GM20000 (cell line): ENCODE data around the gene GRAMD1A.
"Not testable (repeated sequence)": the region's sequence is repeated elsewhere in the genome, so short reads cannot be mapped to it uniquely, and the experiment has no call there.

Experiments
- DNase-seq: peaks from one replicate; pipeline ENCODE4 v3.0.0; 2012; ENCODE audit warnings: low spot score
- TF ChIP-seq, protein P1 (sequence below): IDR thresholded peaks from 2 replicates; pipeline ENCODE4 v1.5.1; 2012; ENCODE audit warnings: mild to moderate bottlenecking, control low read depth; ENCODE audit errors: extremely low read depth, missing control alignments

Gene GRAMD1A

DNA sequence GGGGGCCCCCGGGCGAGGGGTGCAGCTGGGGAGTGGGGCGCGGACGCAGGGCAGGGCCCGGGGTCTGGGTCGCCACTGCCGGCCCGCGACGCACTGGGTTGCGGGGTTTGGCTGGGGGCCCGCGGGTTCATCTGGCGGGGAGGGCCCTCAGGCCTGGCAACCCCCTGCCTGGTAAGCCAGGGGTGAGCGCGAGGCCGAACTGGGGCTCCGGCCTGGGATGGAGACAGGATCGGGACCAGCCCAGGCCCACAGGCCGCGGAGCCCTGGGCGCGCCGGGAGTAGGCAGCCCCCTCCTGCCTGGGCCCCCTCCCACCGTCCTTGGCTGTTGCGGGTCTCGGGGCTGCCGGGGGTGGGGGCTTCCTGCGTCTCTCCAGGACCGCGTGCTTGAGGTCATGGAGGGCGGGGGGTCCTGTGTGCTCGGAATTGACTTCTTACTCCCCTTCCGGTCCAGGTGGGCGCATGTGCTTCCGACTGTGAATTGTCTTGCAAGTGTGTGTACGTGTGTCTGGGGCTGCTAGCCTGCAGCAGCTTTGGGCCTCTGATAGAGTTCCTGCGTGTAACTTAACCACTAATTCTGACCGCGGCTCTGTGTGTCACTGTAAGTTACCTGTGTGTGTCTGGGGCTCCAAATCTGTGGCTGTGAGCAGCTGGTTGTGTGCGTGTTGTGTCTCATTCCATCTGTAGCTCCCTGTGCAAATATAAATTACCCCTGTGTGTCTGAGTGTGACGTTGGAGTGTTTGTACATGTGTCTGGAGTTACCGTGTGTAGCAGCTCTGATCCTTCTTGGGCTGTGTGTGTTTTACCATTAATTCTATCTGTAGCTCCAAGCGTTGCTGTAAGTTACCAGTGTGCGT is 751 bp downstream of the GRAMD1A start:
- TF ChIP-seq, protein P1, sequence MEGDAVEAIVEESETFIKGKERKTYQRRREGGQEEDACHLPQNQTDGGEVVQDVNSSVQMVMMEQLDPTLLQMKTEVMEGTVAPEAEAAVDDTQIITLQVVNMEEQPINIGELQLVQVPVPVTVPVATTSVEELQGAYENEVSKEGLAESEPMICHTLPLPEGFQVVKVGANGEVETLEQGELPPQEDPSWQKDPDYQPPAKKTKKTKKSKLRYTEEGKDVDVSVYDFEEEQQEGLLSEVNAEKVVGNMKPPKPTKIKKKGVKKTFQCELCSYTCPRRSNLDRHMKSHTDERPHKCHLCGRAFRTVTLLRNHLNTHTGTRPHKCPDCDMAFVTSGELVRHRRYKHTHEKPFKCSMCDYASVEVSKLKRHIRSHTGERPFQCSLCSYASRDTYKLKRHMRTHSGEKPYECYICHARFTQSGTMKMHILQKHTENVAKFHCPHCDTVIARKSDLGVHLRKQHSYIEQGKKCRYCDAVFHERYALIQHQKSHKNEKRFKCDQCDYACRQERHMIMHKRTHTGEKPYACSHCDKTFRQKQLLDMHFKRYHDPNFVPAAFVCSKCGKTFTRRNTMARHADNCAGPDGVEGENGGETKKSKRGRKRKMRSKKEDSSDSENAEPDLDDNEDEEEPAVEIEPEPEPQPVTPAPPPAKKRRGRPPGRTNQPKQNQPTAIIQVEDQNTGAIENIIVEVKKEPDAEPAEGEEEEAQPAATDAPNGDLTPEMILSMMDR: no peak
- DNase-seq: peak; percentile 64

DNA sequence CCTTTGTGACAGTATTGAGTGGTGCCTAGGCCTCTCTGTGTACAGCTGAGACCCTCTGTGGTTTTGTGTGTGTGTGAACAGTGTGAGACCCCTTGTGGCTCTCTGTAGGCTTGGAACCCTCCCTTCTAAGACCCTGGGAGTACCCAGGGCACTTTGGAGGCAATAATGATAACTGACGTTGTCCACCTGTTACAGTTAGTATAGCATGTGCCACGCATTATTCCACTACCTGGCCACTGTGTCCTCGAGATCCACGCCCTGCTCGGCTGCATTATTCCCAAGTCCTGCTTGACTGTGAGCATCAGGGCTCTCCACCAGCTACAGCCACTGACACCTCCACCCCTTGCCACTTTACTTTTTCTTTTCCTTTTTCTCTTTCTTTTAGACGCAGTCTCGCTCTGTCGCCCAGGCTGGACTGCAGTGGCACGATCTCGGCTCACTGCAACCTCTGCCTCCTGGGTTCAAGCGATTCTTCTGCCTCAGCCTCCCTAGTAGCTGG is 2.0 kb downstream of the GRAMD1A start:
- DNase-seq: peak; percentile 10
- TF ChIP-seq, protein P1: no peak

DNA sequence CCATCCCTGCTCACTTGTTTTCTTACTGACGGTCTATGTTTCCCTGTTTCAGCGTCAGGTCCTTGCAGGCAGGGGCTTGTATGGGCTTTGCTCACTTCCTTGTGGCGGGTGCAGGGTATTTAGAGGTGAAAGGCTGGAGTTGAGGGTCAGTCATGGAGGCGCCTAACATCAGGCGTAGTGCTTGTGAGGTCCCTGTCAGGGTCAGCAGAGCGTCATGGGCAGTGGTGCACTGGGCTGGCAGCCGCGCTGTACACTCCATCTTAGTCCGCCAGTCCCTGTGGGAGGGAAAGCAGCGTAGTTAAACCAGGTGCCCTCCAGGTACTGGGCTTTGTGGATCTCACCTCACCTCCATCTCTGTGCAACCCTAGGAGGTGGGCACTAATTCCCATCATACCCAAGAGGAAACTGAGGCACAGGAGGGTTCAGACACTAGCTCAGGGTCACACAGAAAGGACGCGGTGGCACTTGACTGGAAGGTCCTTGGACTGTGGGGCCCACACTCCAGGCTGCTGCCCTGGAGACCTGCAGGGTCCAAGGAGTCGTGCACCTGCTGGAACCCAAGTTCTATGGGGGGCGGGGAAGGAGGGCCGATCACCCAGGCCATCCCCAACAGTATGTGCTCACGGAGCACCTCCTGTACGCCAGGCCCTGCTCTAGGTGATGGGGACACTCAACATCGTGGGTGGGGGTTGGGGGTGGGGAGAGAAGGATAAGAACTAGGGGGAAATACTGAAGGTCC is 4.6 kb downstream of the GRAMD1A start:
- TF ChIP-seq, protein P1: no peak
- DNase-seq: no peak

DNA sequence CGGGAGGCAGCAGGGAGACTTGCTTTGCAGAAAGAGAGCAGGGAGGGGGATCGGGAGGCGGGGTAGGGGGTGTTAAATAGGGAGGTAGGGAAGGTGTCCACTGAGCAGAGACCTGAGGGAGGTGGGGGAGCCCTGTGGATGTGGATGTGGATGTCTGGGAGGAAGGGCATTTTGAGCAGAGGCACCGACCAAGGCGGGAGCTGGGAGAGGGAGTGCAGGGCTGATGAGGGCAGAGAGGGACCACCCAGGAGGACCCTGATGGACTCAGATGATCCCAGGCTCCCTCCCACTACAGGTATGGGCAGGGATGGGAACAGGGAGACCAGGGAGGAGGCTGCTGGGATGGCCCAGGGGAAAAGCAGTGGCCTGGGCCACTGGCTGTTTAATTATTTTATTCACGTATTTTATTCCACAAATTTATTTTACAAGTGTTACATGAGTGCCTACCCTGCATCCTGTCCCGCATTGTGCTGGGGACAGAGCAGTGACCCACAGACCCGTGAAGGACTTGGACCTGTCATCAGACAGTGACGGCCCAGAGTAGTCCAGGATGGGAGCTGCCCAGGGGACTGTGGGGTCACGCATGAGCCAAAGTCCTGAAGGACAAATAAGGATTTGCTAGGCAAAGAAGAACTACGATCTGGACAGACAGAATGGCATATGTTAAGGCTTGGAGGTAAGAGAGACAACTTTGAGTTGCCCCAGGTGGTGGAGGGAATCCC is 5.3 kb downstream of the GRAMD1A start:
- no peak for DNase-seq
- TF ChIP-seq, protein P1: no peak

DNA sequence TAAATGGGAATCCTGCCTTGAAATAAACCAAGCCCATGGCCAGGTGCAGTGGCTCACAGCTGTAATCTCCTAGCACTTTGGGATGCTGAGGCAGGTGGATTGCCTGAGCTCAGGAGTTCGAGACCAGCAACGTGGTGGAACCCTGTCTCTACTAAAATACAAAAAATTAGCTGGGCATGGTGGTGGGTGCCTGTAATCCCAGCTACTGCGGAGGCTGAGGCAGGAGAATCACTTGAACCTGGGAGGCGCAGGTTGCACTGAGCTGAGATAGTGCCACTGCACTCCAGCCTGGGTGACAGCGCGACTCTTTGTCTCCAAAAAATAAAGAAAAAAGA is 5.9 kb downstream of the GRAMD1A start:
- not testable (repeated sequence) for DNase-seq

DNA sequence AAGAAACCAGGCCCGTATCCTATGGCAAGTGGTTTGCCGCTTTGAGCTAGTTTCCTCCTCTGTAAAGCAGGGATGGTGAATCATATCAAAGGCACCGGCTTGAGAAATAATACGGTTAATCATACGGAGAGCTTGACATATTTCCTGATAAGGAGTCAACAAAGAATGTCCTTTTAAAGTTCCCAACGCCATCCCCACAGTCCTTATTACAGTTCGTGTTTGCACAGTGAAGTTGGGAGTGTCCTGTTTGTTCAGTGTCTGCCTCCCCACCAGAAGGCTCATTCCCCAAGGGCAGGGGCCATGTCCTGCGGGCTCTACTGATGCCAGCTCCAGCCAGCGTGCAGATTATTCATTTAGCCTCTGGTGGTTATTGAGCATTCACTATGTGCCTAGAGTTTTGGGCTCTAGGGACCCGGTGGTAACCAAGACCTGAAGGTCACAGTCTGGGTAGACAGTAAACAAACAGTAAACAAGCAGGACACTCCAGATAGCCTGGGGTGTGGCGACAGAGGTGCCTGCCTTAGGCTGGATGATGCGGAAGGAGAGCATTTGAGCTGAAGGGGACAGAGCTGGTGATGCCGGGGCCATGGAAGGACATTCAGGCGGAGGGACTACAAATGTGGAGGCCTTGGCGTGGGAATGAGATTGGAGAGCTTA is 6.3 kb downstream of the GRAMD1A start:
- TF ChIP-seq, protein P1: no peak
- DNase-seq: no peak

DNA sequence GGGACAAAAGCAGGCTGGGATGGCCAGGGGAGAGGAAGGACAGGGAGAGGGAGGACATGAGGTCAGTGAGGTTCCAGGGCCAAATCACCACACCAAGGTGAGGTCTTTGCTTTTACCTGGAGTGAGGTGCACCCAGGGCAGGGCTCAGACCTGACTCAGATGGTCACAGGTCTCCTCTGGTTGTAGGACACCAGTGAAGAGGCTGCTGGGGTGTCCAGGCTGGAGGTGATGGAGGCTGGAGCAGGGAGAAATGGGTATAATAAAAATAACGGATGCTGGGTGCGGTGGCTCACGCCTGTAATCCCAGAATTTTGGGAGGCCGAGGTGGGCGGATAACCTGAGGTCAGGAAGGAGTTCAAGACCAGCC is 6.9 kb downstream of the GRAMD1A start:
- TF ChIP-seq, protein P1: no peak
- DNase-seq: no peak

DNA sequence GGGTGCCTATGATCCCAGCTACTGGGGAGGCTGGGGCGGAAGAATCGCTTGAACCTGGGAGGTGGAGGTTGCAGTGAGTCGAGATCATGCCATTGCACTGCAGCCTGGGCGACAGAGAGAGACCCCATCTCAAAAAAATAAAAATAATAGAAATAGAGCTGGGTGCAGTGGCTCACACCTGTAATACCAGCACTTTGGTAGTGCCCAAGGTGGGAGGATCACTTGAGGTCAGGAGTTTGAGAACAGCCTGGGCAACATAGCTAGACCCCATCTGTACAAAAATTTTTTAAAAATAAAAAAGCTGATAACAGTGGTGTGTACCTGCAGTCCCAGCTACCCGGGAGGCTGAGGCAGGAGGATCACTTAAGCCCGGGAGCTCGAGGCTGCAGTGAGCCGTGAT is 7.3 kb downstream of the GRAMD1A start:
- not testable (repeated sequence) for DNase-seq
